SU-DHL-6 (cell line): ENCODE data around the gene POC1A.

Experiments
- CTCF ChIP-seq: fragments of 200-600 bp; sonication (generic); IDR thresholded peaks from one replicate; pipeline ENCODE4 v1.5.1; 2017; ENCODE audit warnings: antibody characterized with exemption, mild to moderate bottlenecking, low read length, moderate library complexity; ENCODE audit not compliant: insufficient read depth, poor library complexity, severe bottlenecking
- EZH2phosphoT487 ChIP-seq: fragments of 200-600 bp; sonication (generic), shearing (Covaris generic); conservative IDR thresholded peaks from 2 replicates; pipeline ENCODE4 v1.6.1; 2018; ENCODE audit warnings: mild to moderate bottlenecking, antibody characterized with exemption, low read length, moderate library complexity, mixed read lengths

- TF ChIP-seq CTCF (no peak), EZH2phosphoT487 (no peak)
Observed at GRCh38 chr3:52077925-52078324, 76.3 kb downstream of the POC1A start.
